Measurements from ENCODE around the gene TMEM120B.
"Not testable (repeated sequence)": the region's sequence is repeated elsewhere in the genome, so short reads cannot be mapped to it uniquely, and the experiment has no call there.

TMEM120B gene

GRCh38 chr12:121709478-121709961 lies 3.0 kb upstream of the TMEM120B start:
- no peak for DNase-seq

DNA sequence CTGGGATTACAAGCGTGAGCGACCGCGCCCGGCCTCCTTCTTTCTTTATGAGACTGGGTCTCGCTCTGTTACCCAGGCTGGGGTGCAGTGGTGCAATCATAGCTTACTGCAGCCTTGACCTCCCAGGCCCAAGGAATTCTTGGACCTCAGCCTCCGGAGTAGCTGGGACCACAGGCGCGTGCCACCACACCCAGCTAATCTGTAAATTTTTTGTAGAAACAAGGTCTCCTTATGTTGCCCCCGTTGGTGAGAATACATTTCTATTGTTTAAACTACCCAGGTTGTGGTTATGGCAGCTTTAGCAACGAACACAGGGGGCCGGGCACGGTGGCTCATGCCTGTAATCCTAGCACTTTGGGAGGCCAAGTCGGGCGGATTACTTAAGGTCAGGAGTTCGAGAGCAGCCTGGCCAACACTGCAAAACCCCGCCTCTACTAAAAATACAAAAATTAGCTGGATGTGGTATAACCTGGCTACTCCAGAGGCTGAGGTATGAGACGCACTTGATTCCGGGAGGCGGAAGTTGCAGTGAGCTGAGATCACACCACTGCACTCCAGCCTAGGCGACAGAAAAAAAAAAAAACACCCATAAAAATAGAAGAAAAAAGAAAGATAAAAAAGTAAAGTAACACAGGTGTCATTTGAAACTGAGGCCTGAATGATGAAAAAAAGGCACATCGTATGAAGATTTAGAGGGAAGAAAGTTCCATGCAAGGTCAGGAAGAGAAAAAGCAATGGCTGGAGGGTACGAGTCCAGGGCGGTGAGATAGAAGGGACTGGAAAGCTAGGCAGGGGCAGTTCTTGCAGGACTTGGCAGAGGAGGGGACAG lies 977 bp upstream of the TMEM120B start:
- no peak for DNase-seq

DNA sequence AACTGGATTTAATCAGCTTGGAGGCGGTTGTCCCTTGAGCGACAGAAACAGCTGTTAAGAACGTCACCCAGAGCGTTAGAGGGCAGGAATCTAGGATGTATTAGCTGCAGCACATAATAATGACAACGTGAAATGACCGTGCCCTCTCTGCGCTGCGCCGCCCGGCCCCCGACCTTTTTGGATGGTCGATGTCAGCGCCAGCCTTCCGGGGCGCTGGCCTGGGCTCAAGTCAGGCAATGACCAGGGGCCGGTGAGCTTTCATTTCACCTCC lies 427 bp upstream of the TMEM120B start:
- no peak for DNase-seq

GRCh38 chr12:121713257-121713777 lies 765 bp downstream of the TMEM120B start:
- DNase-seq, result no peak

- no peak for DNase-seq
Measured at GRCh38 chr12:121713793-121714192, 1.2 kb downstream of the TMEM120B start.

- not testable (repeated sequence) for DNase-seq
Measured at GRCh38 chr12:121715055-121715454, 2.5 kb downstream of the TMEM120B start.

- DNase-seq, result no peak
Measured at GRCh38 chr12:121715862-121716435, 3.4 kb downstream of the TMEM120B start.

- no peak for DNase-seq
Measured at GRCh38 chr12:121717041-121717699, 4.6 kb downstream of the TMEM120B start.

GRCh38 chr12:121718653-121719239 lies 6.2 kb downstream of the TMEM120B start:
- DNase-seq, result no peak

GRCh38 chr12:121719926-121720414 lies 7.4 kb downstream of the TMEM120B start:
- no peak for DNase-seq

- no peak for DNase-seq
Measured at GRCh38 chr12:121720762-121721161, 8.2 kb downstream of the TMEM120B start.

GRCh38 chr12:121722511-121722910 lies 10.0 kb downstream of the TMEM120B start:
- no peak for DNase-seq

- no peak for DNase-seq
Measured at GRCh38 chr12:121723200-121723599, 10.6 kb downstream of the TMEM120B start.

DNA sequence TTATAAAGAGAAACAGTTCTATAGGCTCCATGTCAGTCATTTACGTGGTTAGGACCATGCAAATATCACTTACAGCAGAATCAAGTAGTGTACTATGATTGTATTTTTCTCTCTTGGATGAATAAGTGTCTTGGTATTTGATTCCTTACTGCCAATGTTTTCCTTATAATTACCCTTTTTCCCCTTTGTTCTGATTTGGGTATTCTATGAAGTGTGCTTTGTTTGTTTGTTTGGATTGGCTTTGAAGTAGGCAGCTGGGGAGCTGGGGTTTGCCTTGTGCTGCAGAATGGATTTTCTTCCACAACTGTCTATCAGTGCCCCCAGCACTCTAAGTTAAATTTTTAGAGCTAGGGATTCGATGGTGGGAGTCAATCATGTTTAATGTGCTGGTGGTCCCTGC lies 12.4 kb downstream of the TMEM120B start:
- no peak for DNase-seq

GRCh38 chr12:121725423-121725822 lies 12.9 kb downstream of the TMEM120B start:
- DNase-seq, result no peak

DNA sequence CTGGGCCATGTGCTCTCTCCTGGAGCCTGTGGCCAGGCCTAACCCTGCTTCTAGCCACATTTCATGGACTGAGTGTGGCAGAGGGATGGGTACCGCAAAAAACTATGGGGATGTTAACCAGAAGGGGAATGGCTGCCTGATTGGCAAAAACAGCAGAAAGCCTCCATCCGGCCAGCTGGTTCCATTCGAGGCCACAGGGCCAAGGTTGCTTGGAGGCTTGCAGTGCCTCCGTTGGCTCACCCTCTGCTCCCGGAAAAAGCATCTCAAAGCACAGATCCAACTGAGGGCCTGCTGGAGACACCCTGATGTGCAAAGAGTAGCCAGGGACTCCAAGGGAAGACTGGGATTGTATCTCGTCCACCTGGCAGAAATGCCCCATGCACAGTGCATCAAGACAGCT lies 16.5 kb downstream of the TMEM120B start:
- DNase-seq, result no peak

- no peak for DNase-seq
Measured at GRCh38 chr12:121731473-121731872, 18.9 kb downstream of the TMEM120B start.

DNA sequence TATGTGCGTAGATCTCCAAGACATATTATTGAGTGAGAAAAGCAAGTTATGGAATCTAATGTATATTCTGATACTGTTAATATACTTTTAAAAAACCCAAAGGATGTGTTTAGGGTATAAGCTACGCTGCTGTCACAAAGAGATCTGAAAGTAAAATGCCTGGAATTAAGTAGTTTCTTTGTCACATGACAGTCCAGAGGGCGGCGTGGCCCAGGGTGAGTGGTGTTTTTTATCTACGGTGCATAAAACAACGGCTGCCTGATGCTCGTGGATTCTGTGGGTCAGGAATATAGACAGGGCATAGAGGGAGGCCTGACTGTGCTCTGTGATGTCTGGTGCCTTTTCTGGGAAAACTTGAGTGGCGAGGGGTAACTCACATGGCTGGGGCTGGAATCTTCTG lies 21.3 kb downstream of the TMEM120B start:
- no peak for DNase-seq

- no peak for DNase-seq
Measured at GRCh38 chr12:121738340-121738858, 25.8 kb downstream of the TMEM120B start.

- no peak for DNase-seq
Measured at GRCh38 chr12:121740847-121741246, 28.3 kb downstream of the TMEM120B start.

- peak in 1 of 2 donors; percentile 66 for DNase-seq
Measured at GRCh38 chr12:121741743-121742142, 29.2 kb downstream of the TMEM120B start.

DNA sequence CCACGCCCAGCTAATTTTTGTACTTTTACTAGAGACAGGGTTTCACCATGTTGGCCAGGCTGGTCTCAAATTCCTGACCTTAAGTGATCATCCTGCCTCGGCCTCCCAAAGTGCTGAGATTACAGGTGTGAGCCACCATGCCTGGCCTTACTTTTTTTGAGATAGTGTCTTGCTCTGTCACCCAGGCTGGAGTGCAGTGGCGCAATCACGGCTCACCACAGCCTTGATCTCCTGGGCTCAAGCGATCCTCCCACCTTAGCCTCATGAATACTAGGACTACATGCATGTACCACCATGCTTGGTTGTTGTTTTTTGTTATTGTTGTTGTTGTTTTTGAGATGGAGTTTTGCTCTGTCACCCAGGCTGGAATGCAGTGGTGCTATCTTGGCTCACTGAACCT lies 33.0 kb downstream of the TMEM120B start:
- DNase-seq, result not testable (repeated sequence)

GRCh38 chr12:121748218-121748570 lies 35.6 kb downstream of the TMEM120B start:
- DNase-seq, result no peak

All from bone marrow (tissue), 2 donors.